ENCODE results near the gene C20orf96.
"Not testable (repeated sequence)": the region's sequence is repeated elsewhere in the genome, so short reads cannot be mapped to it uniquely, and the experiment has no call there.

C20orf96 gene

GRCh38 chr20:278607-279571 lies 11.7 kb downstream of the C20orf96 start:
- DNase-seq, result no peak

GRCh38 chr20:278181-278580 lies 12.4 kb downstream of the C20orf96 start:
- DNase-seq, result no peak

GRCh38 chr20:277496-277781 lies 13.1 kb downstream of the C20orf96 start:
- no peak for DNase-seq

- DNase-seq, result no peak
These were observed 13.7 kb downstream of the C20orf96 start for GRCh38 chr20:276620-277495.

- DNase-seq, result no peak
These were observed 14.8 kb downstream of the C20orf96 start for GRCh38 chr20:275791-276190.

- no peak for DNase-seq
These were observed 16.7 kb downstream of the C20orf96 start for GRCh38 chr20:273884-274283.

GRCh38 chr20:272718-273117 lies 17.8 kb downstream of the C20orf96 start:
- no peak for DNase-seq

- DNase-seq, result no peak
These were observed 19.0 kb downstream of the C20orf96 start for GRCh38 chr20:271528-271927.

- DNase-seq, result no peak
These were observed 19.5 kb downstream of the C20orf96 start for GRCh38 chr20:271069-271468.

- no peak for DNase-seq
These were observed 20.0 kb downstream of the C20orf96 start for GRCh38 chr20:270517-270916.

- DNase-seq, result peak; percentile 83
These were observed 23.7 kb downstream of the C20orf96 start for GRCh38 chr20:266596-267562.

- no peak for DNase-seq
These were observed 26.8 kb downstream of the C20orf96 start for GRCh38 chr20:263701-264100.

GRCh38 chr20:259981-260380 lies 30.6 kb downstream of the C20orf96 start:
- no peak for DNase-seq

- no peak for DNase-seq
These were observed 31.6 kb downstream of the C20orf96 start for GRCh38 chr20:258963-259362.

GRCh38 chr20:258269-258858 lies 32.2 kb downstream of the C20orf96 start:
- DNase-seq, result no peak

- no peak for DNase-seq
These were observed 33.1 kb downstream of the C20orf96 start, which contains the start of gene DEFB132 for GRCh38 chr20:257419-257818. DEFB132 (plus strand) TSS chr20:257724; CDS start chr20:257779, 55 bp downstream.

- DNase-seq, result not testable (repeated sequence)
These were observed 37.1 kb downstream of the C20orf96 start for GRCh38 chr20:253447-253846.

GRCh38 chr20:252801-253200 lies 37.7 kb downstream of the C20orf96 start:
- no peak for DNase-seq

- DNase-seq, result no peak
These were observed 39.2 kb downstream of the C20orf96 start for GRCh38 chr20:251354-251753.

- no peak for DNase-seq
These were observed 47.6 kb downstream of the C20orf96 start for GRCh38 chr20:242905-243304.

- DNase-seq, result no peak
These were observed 52.6 kb downstream of the C20orf96 start for GRCh38 chr20:237929-238328.

GRCh38 chr20:237489-237888 lies 53.1 kb downstream of the C20orf96 start:
- DNase-seq, result no peak

Measured in effector CD8-positive, alpha-beta T cell (primary cell).